HUES6 (cell line): ENCODE measurements around the gene OR5M10.
"Not testable (repeated sequence)": the region's sequence is repeated elsewhere in the genome, so short reads cannot be mapped to it uniquely, and the experiment has no call there.

Source experiments
- H3K27ac ChIP-seq: 2 replicates; pipeline ENCODE4 v1.7.0; 2013; ENCODE audit warnings: low read depth, mild to moderate bottlenecking, low read length, inconsistent platforms
- H3K27me3 ChIP-seq: 2 replicates; pipeline ENCODE4 v1.6.1; 2013; ENCODE audit warnings: low read length; ENCODE audit not compliant: control insufficient read depth, insufficient read depth
- H3K36me3 ChIP-seq: 2 replicates; pipeline ENCODE4 v1.6.1; 2013; ENCODE audit warnings: low read length; ENCODE audit not compliant: control insufficient read depth, insufficient read depth
- H3K4me1 ChIP-seq: 2 replicates; pipeline ENCODE4 v1.6.1; 2013; ENCODE audit warnings: low read length; ENCODE audit not compliant: control insufficient read depth, insufficient read depth
- H3K4me3 ChIP-seq: 2 replicates; pipeline ENCODE4 v1.5.1; 2013; ENCODE audit warnings: low read depth, low read length
- H3K9ac ChIP-seq: one replicate; pipeline ENCODE4 v1.6.1; 2013; ENCODE audit warnings: mild to moderate bottlenecking, low read length
- H3K9me3 ChIP-seq: 2 replicates; pipeline ENCODE4 v1.6.1; 2013; ENCODE audit warnings: low read depth, low read length; ENCODE audit not compliant: control insufficient read depth, insufficient read depth

The OR5M10 gene

GRCh38 chr11:56577621-56578020 lies at the start of gene OR5M10:
TSS of gene OR5M10 (minus strand) at chr11:56577721. CDS start at chr11:56577721, 0 bp downstream.
- H3K9ac ChIP-seq, result no peak within 1 kb of the TSS
- no peaks in the 10 kb centered on the region for H3K9me3 ChIP-seq
- H3K4me1 ChIP-seq, result no peaks in the 10 kb centered on the region
- H3K27ac ChIP-seq, result no peak within 1 kb of the TSS
- H3K4me3 ChIP-seq, result no peak within 1 kb of the TSS
- H3K36me3 ChIP-seq, result no peaks in the 10 kb centered on the region
- no peaks in the 10 kb centered on the region for H3K27me3 ChIP-seq

- H3K27me3 ChIP-seq, result no peaks in the 10 kb centered on the region
- no peaks in the 10 kb centered on the region for H3K9me3 ChIP-seq
- no peak overlapping the region for H3K27ac ChIP-seq
- H3K4me1 ChIP-seq, result peaks cover 3% of the 10 kb centered on the region; the same call in 1 of the 2 replicates
- H3K36me3 ChIP-seq, result no peaks in the 10 kb centered on the region
- no peak overlapping the region for H3K9ac ChIP-seq
- H3K4me3 ChIP-seq, result no peak overlapping the region
These were observed 48.4 kb upstream of the OR5M10 start for GRCh38 chr11:56625946-56626345.

- Histone ChIP-seq H3K36me3 (no peaks in the 10 kb centered on the region), H3K27ac (no peak overlapping the region), H3K9me3 (no peaks in the 10 kb centered on the region), H3K4me1 (peaks cover 3% of the 10 kb centered on the region; the same call in 1 of the 2 replicates), H3K27me3 (no peaks in the 10 kb centered on the region), H3K4me3 (no peak overlapping the region), H3K9ac (no peak overlapping the region)
These were observed 47.2 kb upstream of the OR5M10 start for GRCh38 chr11:56624661-56625110.

- H3K27ac ChIP-seq, result no peak overlapping the region
- H3K4me1 ChIP-seq, result no peaks in the 10 kb centered on the region
- H3K4me3 ChIP-seq, result no peak overlapping the region
- no peaks in the 10 kb centered on the region for H3K36me3 ChIP-seq
- H3K9me3 ChIP-seq, result no peaks in the 10 kb centered on the region
- no peak overlapping the region for H3K9ac ChIP-seq
- no peaks in the 10 kb centered on the region for H3K27me3 ChIP-seq
These were observed 33.7 kb upstream of the OR5M10 start for GRCh38 chr11:56611174-56611573.

GRCh38 chr11:56592088-56592717 lies 14.7 kb upstream of the OR5M10 start:
- not testable (repeated sequence) for H3K27ac ChIP-seq, H3K4me3 ChIP-seq, H3K36me3 ChIP-seq, H3K9ac ChIP-seq, H3K4me1 ChIP-seq, H3K27me3 ChIP-seq
- peaks cover 12% of the 10 kb centered on the region for H3K9me3 ChIP-seq

- Histone ChIP-seq H3K4me1 (no peaks in the 10 kb centered on the region), H3K4me3 (no peak overlapping the region)
These were observed 18.9 kb downstream of the OR5M10 start for GRCh38 chr11:56558574-56558973.

GRCh38 chr11:56554691-56555090 lies 22.8 kb downstream of the OR5M10 start:
- H3K4me1 ChIP-seq, H3K27me3 ChIP-seq, H3K27ac ChIP-seq, H3K9ac ChIP-seq, H3K4me3 ChIP-seq, H3K36me3 ChIP-seq, H3K9me3 ChIP-seq: not testable (repeated sequence)

More at GRCh38 chr11:56558574-56558973, 18.9 kb downstream of the OR5M10 start:
- H3K9me3 ChIP-seq, result peaks cover 10% of the 10 kb centered on the region
- H3K9ac ChIP-seq, result no peak overlapping the region
- no peak overlapping the region for H3K27ac ChIP-seq
- H3K36me3 ChIP-seq, result no peaks in the 10 kb centered on the region
- H3K27me3 ChIP-seq, result no peaks in the 10 kb centered on the region

- H3K4me1 ChIP-seq, result no peaks in the 10 kb centered on the region
- H3K9me3 ChIP-seq, result no peaks in the 10 kb centered on the region; the same call in none of the 2 replicates
- H3K27ac ChIP-seq, result no peak overlapping the region
- no peaks in the 10 kb centered on the region for H3K36me3 ChIP-seq
- H3K27me3 ChIP-seq, result no peaks in the 10 kb centered on the region
- H3K9ac ChIP-seq, result no peak overlapping the region
- no peak overlapping the region for H3K4me3 ChIP-seq
These were observed 32.0 kb downstream of the OR5M10 start for GRCh38 chr11:56545531-56545930.

GRCh38 chr11:56543739-56544138 lies 33.8 kb downstream of the OR5M10 start:
- no peaks in the 10 kb centered on the region; the same call in none of the 2 replicates for H3K9me3 ChIP-seq
- H3K36me3 ChIP-seq, result no peaks in the 10 kb centered on the region
- H3K27me3 ChIP-seq, result no peaks in the 10 kb centered on the region
- no peak overlapping the region for H3K9ac ChIP-seq
- H3K4me3 ChIP-seq, result no peak overlapping the region
- no peaks in the 10 kb centered on the region for H3K4me1 ChIP-seq
- no peak overlapping the region for H3K27ac ChIP-seq

GRCh38 chr11:56543157-56543556 lies 34.4 kb downstream of the OR5M10 start, which contains the start of gene OR5M11:
TSS of gene OR5M11 (minus strand) at chr11:56543257. CDS start at chr11:56543257, 0 bp downstream.
- Histone ChIP-seq H3K27me3 (no peaks in the 10 kb centered on the region), H3K9me3 (no peaks in the 10 kb centered on the region; the same call in none of the 2 replicates), H3K36me3 (no peaks in the 10 kb centered on the region), H3K4me1 (no peaks in the 10 kb centered on the region), H3K4me3 (no peak within 1 kb of the TSS), H3K27ac (no peak within 1 kb of the TSS), H3K9ac (no peak within 1 kb of the TSS)

GRCh38 chr11:56533054-56533740 lies 44.3 kb downstream of the OR5M10 start:
- Histone ChIP-seq H3K4me3 (no peak overlapping the region), H3K9ac (no peak overlapping the region), H3K36me3 (no peaks in the 10 kb centered on the region), H3K9me3 (no peaks in the 10 kb centered on the region), H3K27ac (no peak overlapping the region), H3K27me3 (no peaks in the 10 kb centered on the region), H3K4me1 (no peaks in the 10 kb centered on the region)
